OCI-LY3 (cell line): ENCODE measurements around the gene ZNF311.
"Not testable (repeated sequence)": the region's sequence is repeated elsewhere in the genome, so short reads cannot be mapped to it uniquely, and the experiment has no call there.

ENCODE experiments used
- H2AFZ ChIP-seq: fragments of 200-600, 300-600 bp; shearing (Covaris generic); 2 replicates; pipeline ENCODE4 v1.6.0; 2014; ENCODE audit warnings: antibody characterized with exemption, low read depth, low read length
- H3K27ac ChIP-seq: fragments of 200-600, 300-600 bp; sonication (generic); 2 replicates; pipeline ENCODE4 v1.5.1; 2014; ENCODE audit warnings: mild to moderate bottlenecking, low read length, moderate library complexity, mixed read lengths
- H3K27me3 ChIP-seq: fragments of 200-600, 300-600 bp; sonication (generic); 2 replicates; pipeline ENCODE4 v1.6.1; 2014; ENCODE audit warnings: low read depth, low read length, mixed read lengths
- H3K36me3 ChIP-seq: fragments of 200-600, 300-600 bp; sonication (generic); replicated peaks from 2 replicates; pipeline ENCODE3; 2014; ENCODE audit warnings: low read depth, low read length, mixed read lengths
- H3K4me1 ChIP-seq: fragments of 300-600, 200-600 bp; sonication (generic); 2 replicates; pipeline ENCODE4 v1.6.1; 2014; ENCODE audit warnings: low read length, mixed read lengths
- H3K4me2 ChIP-seq: fragments of 200-600, 300-600 bp; sonication (generic); 2 replicates; pipeline ENCODE4 v1.6.1; 2014; ENCODE audit warnings: low read length, mixed read lengths
- H3K4me3 ChIP-seq: fragments of 300-600, 200-600 bp; sonication (generic); 2 replicates; pipeline ENCODE4 v1.5.1; 2014; ENCODE audit warnings: antibody characterized with exemption, mild to moderate bottlenecking, low read length, moderate library complexity
- H3K79me2 ChIP-seq: fragments of 300-600, 200-600 bp; shearing (Covaris generic); 2 replicates; pipeline ENCODE4 v1.6.1; 2014; ENCODE audit warnings: mild to moderate bottlenecking, low read length, mixed read lengths
- H3K9ac ChIP-seq: fragments of 300-600, 200-600 bp; shearing (Covaris generic); 2 replicates; pipeline ENCODE4 v1.6.0; 2014; ENCODE audit warnings: mild to moderate bottlenecking, low read length, moderate library complexity
- H3K9me3 ChIP-seq: fragments of 200-600, 300-600 bp; shearing (Covaris generic); 2 replicates; pipeline ENCODE4 v1.6.1; 2014; ENCODE audit warnings: low read length, mixed read lengths; ENCODE audit not compliant: insufficient read depth
- H4K20me1 ChIP-seq: fragments of 200-600, 300-600 bp; sonication (generic); 2 replicates; pipeline ENCODE4 v1.6.1; 2016; ENCODE audit warnings: low read length, mixed read lengths; ENCODE audit not compliant: insufficient read depth
- EZH2phosphoT487 ChIP-seq: fragments of 200-600 bp; shearing (Covaris generic); IDR thresholded peaks from 2 replicates; pipeline ENCODE4 v1.6.1; 2018; ENCODE audit warnings: antibody characterized with exemption, mixed run types, low read depth
- TF ChIP-seq, protein P1 (sequence below): fragments of 200-600, 300-600 bp; sonication (generic); IDR thresholded peaks from 2 replicates; pipeline ENCODE4 v1.5.1; 2014; ENCODE audit warnings: antibody characterized with exemption, low read length, low read depth

Gene ZNF311

DNA sequence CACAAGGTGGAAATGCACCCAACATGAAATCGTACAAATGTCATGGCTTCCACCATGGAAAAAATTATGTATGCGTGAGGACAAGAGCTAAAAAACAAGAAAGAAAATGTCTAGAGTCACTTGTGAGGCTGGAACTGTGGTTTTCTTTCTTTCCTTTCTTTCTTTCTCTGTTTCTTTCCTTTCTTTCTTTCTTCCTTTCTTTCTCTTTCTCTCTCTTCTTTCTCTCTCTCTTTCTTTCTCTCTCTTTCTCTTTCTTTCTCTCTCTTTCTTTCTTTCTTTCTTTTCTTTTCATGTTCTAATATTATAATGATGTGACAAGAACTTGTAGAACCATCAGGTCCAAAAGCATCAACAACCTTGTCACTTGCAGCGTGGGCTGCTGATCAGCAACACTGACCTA lies 28.4 kb downstream of the ZNF311 start:
- H3K4me2 ChIP-seq, result no peak overlapping the region
- no peaks in the 10 kb centered on the region for H3K79me2 ChIP-seq

DNA sequence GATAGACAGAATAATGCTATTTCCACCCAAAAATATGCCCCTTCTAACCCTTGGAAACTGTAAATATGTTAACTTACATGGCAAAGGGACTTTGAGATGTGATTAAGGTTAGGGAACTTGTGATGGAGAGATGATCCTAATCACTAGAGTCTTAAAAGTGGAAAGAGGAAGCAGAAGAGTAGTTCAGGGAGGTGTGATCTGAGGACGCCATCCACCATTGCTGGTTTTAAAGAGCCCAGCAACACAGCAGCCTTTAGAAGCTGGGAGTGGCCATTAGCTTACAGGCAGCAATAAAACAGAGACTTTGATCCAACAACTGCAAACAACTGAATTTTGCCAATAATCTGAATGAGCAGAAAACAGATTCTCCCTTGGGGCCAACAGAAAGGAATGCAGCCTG lies 30.6 kb downstream of the ZNF311 start:
- Histone ChIP-seq H3K4me2 (no peak overlapping the region), H3K36me3 (no peaks in the 10 kb centered on the region), H3K27me3 (no peaks in the 10 kb centered on the region), H3K9ac (no peak overlapping the region), H2AFZ (no peak overlapping the region), H4K20me1 (no peaks in the 10 kb centered on the region), H3K9me3 (no peaks in the 10 kb centered on the region), H3K79me2 (no peaks in the 10 kb centered on the region), H3K27ac (no peak overlapping the region), H3K4me1 (peaks cover 15% of the 10 kb centered on the region), H3K4me3 (no peak overlapping the region)
- no peak for TF ChIP-seq EZH2phosphoT487
- TF ChIP-seq, protein P1, sequence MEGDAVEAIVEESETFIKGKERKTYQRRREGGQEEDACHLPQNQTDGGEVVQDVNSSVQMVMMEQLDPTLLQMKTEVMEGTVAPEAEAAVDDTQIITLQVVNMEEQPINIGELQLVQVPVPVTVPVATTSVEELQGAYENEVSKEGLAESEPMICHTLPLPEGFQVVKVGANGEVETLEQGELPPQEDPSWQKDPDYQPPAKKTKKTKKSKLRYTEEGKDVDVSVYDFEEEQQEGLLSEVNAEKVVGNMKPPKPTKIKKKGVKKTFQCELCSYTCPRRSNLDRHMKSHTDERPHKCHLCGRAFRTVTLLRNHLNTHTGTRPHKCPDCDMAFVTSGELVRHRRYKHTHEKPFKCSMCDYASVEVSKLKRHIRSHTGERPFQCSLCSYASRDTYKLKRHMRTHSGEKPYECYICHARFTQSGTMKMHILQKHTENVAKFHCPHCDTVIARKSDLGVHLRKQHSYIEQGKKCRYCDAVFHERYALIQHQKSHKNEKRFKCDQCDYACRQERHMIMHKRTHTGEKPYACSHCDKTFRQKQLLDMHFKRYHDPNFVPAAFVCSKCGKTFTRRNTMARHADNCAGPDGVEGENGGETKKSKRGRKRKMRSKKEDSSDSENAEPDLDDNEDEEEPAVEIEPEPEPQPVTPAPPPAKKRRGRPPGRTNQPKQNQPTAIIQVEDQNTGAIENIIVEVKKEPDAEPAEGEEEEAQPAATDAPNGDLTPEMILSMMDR, result no peak

More for the DNA sequence above, 28.4 kb downstream of the ZNF311 start:
- Histone ChIP-seq H2AFZ (no peak overlapping the region), H3K4me1 (peaks cover 22% of the 10 kb centered on the region), H3K36me3 (no peaks in the 10 kb centered on the region), H3K27me3 (no peaks in the 10 kb centered on the region), H3K4me3 (no peak overlapping the region), H3K9me3 (no peaks in the 10 kb centered on the region), H4K20me1 (no peaks in the 10 kb centered on the region), H3K27ac (no peak overlapping the region), H3K9ac (no peak overlapping the region)
- TF ChIP-seq, protein P1, result no peak
- TF ChIP-seq EZH2phosphoT487, result no peak

DNA sequence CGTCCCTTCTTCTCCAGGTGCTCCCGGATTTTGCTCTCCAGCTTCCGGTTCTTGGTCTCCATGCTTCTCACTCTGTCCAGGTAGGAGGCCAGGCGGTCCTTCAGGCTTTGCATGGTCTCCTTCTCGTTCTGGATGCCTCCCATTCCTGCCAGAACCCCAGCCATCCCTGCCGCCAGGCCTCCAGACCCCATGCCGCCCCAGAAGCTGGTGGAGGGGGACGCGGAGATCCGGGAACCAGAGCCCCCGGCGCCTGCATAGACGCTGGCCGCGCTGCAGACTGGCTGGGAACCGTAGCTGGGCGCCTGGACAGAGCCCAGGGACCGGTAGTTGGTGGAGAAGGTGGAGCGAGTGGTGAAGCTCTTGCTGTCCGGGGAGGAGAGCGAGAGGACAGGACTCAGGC lies 35.1 kb downstream of the ZNF311 start:
- H3K79me2 ChIP-seq, H3K4me2 ChIP-seq, H3K27ac ChIP-seq, H3K9me3 ChIP-seq, H3K4me1 ChIP-seq, H3K4me3 ChIP-seq, H2AFZ ChIP-seq, H3K36me3 ChIP-seq, H3K9ac ChIP-seq, H3K27me3 ChIP-seq, H4K20me1 ChIP-seq: not testable (repeated sequence)

DNA sequence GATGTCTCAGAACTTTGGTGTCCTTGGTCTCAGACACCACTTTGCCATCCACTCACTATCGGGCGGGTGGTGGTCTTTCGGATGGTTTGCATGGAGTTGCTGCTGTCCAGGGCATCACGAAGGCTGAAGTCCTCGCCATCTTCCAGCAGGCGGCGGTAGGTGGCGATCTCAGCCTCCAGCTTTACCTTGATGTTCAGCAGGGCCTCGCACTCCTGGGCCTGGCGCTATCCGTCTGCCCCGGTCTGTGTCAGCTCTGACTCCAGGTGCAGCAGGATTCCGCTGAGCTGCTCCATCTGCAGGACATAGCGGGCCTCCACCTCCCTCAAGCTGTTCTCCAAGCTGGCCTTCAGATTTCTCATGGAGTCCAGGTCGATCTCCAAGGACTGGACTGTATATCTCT lies 36.0 kb downstream of the ZNF311 start:
- Histone ChIP-seq H3K4me1 (no peaks in the 10 kb centered on the region), H3K27ac (no peak overlapping the region), H3K27me3 (no peaks in the 10 kb centered on the region), H3K79me2 (no peaks in the 10 kb centered on the region), H2AFZ (no peak overlapping the region), H3K9ac (no peak overlapping the region), H3K4me3 (no peak overlapping the region), H4K20me1 (no peaks in the 10 kb centered on the region), H3K36me3 (no peaks in the 10 kb centered on the region), H3K4me2 (no peak overlapping the region), H3K9me3 (no peaks in the 10 kb centered on the region)
- no peak for TF ChIP-seq EZH2phosphoT487
- TF ChIP-seq, protein P1, result no peak

DNA sequence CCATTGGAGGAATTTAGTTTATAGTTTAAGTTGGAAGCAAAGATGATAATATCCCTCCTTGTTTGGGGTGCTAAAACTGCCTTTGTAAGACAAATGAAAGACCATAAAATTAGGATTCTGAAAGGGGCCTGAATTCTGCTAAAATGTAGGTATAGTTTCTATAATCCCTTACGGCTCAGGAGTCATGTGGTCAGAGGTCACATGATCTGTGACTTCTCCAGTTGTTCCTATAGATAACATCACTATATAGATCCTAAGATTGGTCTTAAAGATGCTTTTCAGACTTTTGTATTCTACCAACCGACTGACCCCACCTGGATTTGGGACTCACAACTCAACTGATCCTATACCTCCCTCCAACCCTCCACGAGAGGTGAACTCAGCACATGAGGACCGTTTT lies 36.6 kb downstream of the ZNF311 start:
- H3K27ac ChIP-seq, result no peak overlapping the region
- no peak overlapping the region for H3K9ac ChIP-seq
- H3K4me1 ChIP-seq, result no peaks in the 10 kb centered on the region
- TF ChIP-seq EZH2phosphoT487, result no peak
- TF ChIP-seq, protein P1, result no peak
- H3K27me3 ChIP-seq, result no peaks in the 10 kb centered on the region
- no peak overlapping the region for H3K4me3 ChIP-seq
- H3K9me3 ChIP-seq, result no peaks in the 10 kb centered on the region
- H4K20me1 ChIP-seq, result no peaks in the 10 kb centered on the region
- H3K79me2 ChIP-seq, result no peaks in the 10 kb centered on the region
- H3K4me2 ChIP-seq, result no peak overlapping the region
- H3K36me3 ChIP-seq, result no peaks in the 10 kb centered on the region
- H2AFZ ChIP-seq, result no peak overlapping the region
